ENCODE data around the gene PLCXD3.

- TF ChIP-seq CTCF (IDR thresholded peaks at IDR 0.05; ENCODE audit: insufficient read depth, low read length) = no peak
- no peak for TF ChIP-seq POLR2AphosphoS5 (IDR thresholded peaks at IDR 0.05; ENCODE audit: low read depth)
- TF ChIP-seq GABPA (IDR thresholded peaks at IDR 0.05; ENCODE audit: low read depth) = no peak
- no peak for TF ChIP-seq SPI1 (IDR thresholded peaks at IDR 0.05; ENCODE audit: borderline replicate concordance, low read depth)
Observed at GRCh38 chr5:41368158-41368557, 142.2 kb downstream of the PLCXD3 start.

Measured in HL-60 (cell line).